Measurements from ENCODE around the gene MS4A10.

DNA sequence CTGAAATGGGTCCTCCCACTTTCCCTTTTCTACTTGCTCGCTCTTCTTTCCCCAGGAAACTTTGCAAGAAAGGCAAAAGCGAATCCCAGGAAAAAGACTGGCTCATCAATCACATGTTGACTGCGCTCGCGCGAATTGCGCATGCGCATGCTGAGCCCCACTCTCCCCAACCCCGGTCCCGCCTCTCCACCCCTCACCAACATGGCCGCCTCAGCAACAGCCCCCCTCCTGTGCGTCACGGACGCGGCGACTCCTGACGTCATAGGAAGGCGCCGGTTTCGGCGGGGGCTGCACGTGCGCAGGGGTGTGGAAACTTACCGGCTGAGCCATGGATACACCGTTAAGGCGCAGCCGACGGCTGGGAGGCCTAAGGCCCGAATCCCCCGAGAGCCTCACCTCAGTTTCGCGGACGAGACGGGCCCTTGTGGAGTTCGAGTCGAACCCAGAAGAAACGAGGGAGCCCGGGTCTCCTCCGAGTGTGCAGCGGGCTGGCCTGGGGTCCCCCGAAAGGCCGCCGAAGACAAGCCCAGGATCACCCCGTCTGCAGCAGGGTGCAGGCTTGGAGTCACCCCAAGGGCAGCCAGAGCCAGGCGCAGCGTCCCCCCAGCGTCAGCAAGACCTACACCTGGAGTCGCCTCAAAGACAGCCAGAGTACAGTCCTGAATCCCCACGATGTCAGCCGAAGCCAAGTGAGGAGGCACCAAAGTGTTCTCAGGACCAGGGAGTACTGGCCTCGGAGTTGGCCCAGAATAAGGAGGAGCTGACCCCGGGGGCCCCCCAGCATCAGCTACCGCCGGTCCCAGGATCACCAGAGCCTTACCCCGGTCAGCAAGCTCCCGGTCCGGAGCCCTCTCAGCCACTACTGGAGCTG is 56.9 kb downstream of the MS4A10 start, which contains the start of gene CCDC86:
- no peak for TF ChIP-seq POLR2A (IDR thresholded peaks at IDR 0.05)
- TF ChIP-seq, protein P1, sequence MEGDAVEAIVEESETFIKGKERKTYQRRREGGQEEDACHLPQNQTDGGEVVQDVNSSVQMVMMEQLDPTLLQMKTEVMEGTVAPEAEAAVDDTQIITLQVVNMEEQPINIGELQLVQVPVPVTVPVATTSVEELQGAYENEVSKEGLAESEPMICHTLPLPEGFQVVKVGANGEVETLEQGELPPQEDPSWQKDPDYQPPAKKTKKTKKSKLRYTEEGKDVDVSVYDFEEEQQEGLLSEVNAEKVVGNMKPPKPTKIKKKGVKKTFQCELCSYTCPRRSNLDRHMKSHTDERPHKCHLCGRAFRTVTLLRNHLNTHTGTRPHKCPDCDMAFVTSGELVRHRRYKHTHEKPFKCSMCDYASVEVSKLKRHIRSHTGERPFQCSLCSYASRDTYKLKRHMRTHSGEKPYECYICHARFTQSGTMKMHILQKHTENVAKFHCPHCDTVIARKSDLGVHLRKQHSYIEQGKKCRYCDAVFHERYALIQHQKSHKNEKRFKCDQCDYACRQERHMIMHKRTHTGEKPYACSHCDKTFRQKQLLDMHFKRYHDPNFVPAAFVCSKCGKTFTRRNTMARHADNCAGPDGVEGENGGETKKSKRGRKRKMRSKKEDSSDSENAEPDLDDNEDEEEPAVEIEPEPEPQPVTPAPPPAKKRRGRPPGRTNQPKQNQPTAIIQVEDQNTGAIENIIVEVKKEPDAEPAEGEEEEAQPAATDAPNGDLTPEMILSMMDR (IDR thresholded peaks at IDR 0.05): no peak

Data from sigmoid colon (tissue), 3 donors.